ENCODE data around the gene ZNF76. TPM values are rescaled to one million over a fixed set of nuclear protein-coding genes. Genes with fewer than 3 reads are reported as not detected.

ZNF76 gene
- 35.3 TPM for total RNA-seq
- long read RNA-seq, transcript ZNF76-202 (13 exons, 2,447 nt) = minor isoform, 17 of 131 reads
- long read RNA-seq, transcript ZNF76-203 (14 exons, 2,716 nt) = major isoform, 32 of 131 reads
- long read RNA-seq, partial matches to known transcripts = 41 of 131 reads
- long read RNA-seq, other reads (novel, unspliced or antisense) = 41 of 131 reads

DNA sequence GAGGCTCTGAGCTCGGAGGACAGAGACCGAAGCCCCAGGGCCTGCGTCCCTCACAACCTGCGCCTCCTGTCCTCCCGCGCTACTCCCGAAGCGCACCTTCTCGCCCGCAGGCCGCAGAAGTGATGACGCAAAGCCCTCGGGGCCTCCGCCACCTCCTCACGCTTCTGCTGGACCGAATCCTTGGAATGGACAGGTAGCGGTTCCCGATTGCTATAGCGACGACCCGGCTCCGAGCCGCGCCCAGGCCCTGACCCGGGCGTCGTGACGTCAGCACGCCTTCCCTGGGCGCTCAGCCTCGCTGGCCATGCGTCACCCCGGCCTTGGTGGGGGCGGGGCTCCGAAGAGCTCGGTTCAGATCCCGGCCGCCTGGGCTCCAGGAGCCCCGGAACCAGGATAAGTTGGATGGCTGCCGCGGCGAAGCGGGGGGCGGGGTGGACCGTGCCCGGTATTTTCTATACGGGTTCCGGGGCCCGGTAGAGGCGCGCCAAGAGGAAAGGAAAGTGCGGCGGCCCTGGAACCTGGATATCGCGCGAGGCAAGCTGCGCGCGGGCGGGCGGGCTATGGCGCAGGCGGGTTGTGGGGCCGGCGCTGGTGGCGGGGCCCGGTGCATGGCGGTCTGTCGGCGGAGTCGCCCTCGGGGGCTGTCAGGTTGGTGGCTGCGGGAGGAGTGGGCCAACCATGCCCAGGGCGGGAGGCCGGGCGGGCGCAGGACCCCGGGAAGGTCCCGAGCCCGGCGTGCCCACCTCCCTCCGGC is at the start of gene ZNF76:
TSS of gene ZNF76 (plus strand) at position 542 of the 754 bp plus-strand sequence. CDS start 21,417 bp downstream, outside the sequence.
- ATAC-seq (ENCODE audit: poor library complexity) = peak; percentile 93
- intact Hi-C loops (cut with DNase I) = no loop called here

GRCh38 chr6:35213298-35213791 is 46.2 kb upstream of the ZNF76 start:
- ATAC-seq (ENCODE audit: poor library complexity) (no peak), DNase-seq (no peak)
- intact Hi-C loops (cut with DNase I) = no loop called here

More for the DNA sequence above, at the start of gene ZNF76:
- peak; percentile 99 for DNase-seq

GRCh38 chr6:35213824-35214756 is 45.4 kb upstream of the ZNF76 start, which contains the start of gene SCUBE3:
SCUBE3 (plus strand) TSS chr6:35213956; CDS start chr6:35214419, 463 bp downstream.
- ATAC-seq (ENCODE audit: poor library complexity) = peak; percentile 48
- intact Hi-C loops (cut with DNase I) = no loop called here
- DNase-seq = no peak

DNA sequence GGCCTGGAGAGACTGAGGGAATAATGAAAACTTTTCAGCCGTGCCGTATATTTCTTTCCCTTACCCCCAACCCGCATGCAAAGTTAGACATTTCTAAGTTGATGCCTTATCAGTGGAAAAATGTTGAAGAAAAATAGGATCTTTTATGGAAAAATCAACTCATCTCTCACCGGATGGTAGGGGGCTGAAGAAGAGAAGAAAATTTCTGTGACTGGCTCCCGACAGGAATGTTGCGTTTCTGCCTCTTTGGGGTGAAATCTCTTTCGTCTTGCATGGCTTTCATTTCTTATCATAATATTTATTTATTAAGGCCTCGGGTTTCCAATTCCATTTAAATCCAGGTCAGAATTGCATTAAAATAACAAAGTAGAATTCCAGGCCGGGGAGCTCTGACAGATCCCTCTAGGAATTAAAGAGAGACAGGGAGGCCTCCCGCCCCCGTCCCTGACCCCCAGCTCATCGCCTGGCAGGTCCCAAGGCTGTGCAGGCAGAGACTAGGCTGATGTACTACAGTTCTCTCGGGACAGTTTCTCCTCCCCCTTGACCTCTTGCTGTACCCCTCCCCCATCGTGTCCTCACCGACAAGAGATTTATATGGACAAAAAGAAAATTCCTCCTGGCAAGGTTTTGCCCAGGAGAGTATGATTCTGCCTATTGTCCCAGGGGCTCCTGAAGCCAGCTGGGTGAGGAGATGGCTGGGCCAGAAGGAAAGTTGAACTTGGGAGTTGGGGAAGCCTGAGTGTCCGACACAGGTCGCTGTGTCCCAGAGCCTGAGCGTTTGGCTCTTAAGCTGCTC is 44.5 kb upstream of the ZNF76 start:
- no peak for DNase-seq
- intact Hi-C loops (cut with DNase I) = no loop called here
- peak; percentile 48 for ATAC-seq (ENCODE audit: poor library complexity)

DNA sequence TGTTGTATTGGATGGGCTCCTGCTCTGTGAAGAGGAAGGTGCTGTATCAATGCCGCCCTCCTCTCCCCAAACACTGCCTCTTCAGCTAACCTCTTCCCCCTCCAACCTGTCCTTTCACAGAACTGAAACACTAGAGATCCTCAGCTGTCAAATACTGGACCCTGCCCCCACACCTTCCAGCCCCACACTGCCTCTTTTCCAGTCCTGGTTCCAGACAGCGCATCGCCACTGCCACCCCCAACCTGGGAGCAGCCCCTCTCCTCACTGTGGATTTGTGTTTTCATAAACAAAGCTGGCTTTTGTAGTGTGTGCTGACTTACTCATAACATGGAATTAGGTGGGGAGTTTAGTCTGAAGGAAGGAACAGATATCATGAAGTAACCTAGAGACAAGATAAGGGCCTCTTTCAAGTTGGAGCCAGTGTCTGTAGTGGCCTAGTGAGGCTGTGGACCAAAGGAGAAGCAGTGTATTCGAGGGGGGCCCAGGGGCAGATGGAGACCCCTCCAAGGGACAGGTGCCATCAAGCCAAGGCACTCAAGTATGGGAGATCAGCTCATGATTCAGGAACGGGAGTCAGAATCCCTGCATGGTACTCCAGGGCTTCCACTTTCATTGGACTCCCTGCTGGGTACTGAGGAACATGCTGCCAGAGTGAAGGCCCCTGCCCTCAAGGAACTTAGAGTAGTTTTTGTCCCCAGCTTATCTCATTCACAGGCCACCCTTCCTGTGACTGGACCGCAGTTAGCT is 43.7 kb upstream of the ZNF76 start:
- ATAC-seq (ENCODE audit: poor library complexity) (no peak), DNase-seq (no peak)
- intact Hi-C loops (cut with DNase I) = no loop called here

- DNase-seq = no peak
- no peak for ATAC-seq (ENCODE audit: poor library complexity)
- intact Hi-C loops (cut with DNase I) = no loop called here
These were observed 43.2 kb upstream of the ZNF76 start for GRCh38 chr6:35216412-35216732.

DNA sequence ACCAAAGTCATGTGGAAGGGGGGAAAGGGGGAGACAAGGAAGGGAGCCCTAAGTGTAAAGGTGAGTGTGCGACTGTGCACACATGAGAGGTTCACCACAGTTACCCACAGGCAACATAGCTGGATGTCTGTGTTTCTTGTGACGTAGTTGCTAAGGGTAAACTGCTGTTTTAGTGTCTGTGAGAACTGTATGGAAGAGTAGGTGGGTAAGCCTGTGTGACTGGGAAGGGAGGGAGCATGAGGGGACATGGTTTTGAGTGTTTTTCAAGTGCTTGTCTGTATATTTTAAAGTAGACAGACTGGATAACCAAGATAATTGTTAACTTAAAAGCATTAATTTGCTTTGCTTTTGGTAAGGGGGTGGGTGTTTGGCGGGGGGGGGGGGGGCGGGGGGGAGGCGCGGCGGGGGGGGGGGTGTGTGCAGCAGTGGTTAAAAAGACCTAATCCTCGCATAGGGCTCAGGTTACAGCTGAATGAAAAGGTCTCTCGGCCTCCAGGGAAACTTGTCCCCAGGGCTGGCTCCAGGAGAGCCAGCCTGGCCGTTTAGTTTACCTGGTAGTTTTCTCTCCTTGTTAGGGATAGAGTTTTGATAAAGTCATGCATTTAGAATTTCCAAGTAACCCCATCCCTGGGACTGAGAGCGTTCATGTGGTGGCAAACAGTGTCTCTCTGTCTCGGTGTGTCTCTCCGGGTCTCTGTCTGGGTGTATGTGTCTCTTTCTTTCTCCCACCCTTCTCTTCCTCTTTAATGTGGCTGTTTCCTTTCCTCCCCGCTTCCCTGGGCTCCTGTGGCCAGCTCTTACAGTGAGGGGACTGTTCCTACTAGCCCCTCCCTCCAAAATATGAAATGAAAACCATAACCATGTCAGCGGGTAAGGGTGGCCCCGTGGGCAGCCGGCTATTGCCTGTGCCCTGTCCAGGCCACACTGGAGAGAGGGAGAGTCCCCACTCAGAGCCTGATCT is 42.4 kb upstream of the ZNF76 start:
- no peak for ATAC-seq (ENCODE audit: poor library complexity)
- no peak for DNase-seq
- intact Hi-C loops (cut with DNase I) = no loop called here

- ATAC-seq (ENCODE audit: poor library complexity) (no peak), DNase-seq (no peak)
- intact Hi-C loops (cut with DNase I) = no loop called here
These were observed 41.5 kb upstream of the ZNF76 start for GRCh38 chr6:35218021-35218420.

GRCh38 chr6:35218456-35218855 is 41.1 kb upstream of the ZNF76 start:
- DNase-seq = no peak
- no peak for ATAC-seq (ENCODE audit: poor library complexity)
- intact Hi-C loops (cut with DNase I) = no loop called here

DNA sequence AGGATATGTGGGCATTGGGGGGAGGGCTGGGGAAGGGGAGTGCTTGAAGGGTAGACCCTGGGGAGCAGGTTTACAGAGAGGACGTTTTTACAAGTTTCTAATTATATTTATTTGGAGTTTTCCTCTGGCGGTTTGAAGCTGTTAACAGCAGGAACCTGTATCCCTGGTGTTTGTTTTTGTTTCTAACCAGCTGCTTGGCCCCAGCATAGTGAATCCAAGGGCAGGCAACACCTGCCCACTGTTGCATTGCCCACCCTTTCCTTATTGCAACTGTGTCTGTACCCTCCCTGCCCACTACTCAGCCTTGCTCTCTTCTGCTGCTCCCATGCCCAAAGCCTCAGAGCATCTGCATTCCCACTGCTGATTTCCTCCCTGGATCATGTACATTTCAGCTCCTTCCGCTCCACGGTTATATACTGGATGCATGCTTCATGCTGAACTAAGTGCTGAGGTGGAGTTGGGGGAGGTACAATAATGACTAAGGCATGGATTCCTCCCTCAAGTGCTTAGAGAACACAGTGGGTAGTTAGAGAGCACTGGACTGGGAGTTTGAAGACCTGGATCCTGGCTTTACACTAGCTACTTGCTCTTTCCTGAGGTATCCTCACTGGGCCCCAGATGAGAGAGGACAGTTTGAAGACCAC is 39.7 kb upstream of the ZNF76 start:
- DNase-seq (no peak), ATAC-seq (ENCODE audit: poor library complexity) (peak; percentile 2)
- intact Hi-C loops (cut with DNase I) = no loop called here

DNA sequence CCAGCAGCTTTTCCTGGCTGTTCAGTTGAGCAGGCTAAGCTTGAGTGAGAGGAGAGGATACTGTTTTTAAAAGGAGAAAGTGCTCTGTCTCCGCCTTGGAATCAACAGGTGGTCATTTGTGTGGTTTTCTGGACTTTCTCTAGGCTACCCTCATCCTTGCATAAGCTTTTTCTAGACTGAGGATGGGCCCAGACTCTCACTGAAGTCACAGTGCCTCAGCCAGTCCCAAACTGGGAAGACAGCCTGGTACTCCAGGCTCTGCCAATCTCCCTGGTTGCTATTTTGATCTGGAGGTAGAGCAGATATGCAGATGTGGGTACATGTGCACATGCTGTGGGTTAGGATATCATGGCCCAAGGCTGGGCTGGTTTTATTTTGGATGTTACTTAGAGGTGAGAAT is 38.8 kb upstream of the ZNF76 start:
- intact Hi-C loops (cut with DNase I) = no loop called here
- ATAC-seq (ENCODE audit: poor library complexity) = peak; percentile 80
- no peak for DNase-seq

DNA sequence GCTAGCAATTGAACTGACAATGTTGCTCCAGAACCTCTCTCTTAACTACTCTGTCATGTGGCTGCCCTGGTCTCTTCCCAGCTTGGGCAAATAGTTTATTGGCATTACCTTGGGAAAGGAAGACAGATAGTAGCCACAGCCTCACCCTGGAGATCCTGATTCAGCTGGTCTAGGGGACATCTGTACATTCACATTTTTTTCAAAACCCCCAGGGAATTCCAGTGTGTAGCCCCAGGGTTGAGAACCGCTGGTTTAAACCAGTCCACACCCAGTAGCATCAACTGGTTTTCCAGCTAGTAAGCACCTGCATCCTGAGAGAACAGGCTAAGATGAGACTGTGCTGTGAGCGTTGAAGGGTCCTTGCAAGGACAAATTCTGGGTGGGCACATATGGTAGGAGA is 36.1 kb upstream of the ZNF76 start:
- DNase-seq (no peak), ATAC-seq (ENCODE audit: poor library complexity) (no peak)
- intact Hi-C loops (cut with DNase I) = no loop called here

DNA sequence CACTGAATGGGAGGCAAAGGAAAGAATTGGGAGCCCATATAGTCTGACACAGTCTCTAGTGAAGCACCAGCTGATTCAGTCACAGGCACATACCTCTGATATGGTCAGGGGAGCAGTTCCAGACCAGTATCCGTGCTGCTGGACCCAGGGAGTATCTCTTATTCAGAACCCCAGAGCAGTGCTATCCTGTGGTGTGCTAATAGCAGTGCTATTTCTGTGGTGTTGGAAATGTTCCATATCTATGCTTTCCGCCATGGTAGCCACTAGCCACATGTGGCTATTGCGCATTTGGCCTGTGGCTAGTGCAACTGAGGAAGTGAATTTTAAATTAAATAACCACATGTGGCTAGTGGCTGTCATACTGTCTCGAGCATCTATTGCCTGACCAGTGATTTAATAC is 34.8 kb upstream of the ZNF76 start:
- peak; percentile 32 for ATAC-seq (ENCODE audit: poor library complexity)
- intact Hi-C loops (cut with DNase I) = no loop called here
- no peak for DNase-seq

DNA sequence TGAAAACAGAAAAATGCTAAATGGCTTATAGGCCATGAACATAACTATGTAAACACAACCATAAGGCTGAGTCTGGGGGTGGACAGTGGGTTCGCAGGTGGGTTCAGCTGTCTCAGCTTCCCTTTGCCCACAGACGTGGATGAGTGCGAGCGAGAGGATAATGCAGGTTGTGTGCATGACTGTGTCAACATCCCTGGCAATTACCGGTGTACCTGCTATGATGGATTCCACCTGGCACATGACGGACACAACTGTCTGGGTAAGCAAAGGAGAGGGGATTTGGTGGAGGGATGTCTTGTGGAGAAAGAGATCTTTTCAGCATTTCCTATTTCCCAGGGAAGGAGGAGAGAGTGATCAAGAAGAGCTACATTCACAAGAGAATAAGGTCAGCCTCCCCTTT is 31.1 kb upstream of the ZNF76 start:
- ATAC-seq (ENCODE audit: poor library complexity) (no peak), DNase-seq (no peak)
- intact Hi-C loops (cut with DNase I) = no loop called here

DNA sequence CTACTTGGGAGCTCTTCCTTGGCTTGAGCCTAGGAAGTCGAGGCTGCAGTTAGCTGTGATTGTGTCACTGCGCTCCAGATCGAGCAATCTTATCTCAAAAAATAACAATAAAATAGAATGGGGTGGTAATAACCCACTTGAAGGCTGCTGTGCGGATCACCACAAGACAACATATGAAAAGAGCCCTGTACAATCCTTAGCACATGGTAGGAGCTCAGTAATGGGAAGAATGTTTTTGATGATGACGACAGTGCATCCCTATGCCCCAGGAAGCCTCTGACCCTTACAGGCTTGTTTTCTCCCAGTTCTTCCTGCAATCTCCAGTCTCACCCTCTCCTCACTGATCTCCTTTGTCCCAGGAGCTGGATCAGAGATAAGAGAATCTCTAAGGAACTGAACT is 30.2 kb upstream of the ZNF76 start:
- no peak for DNase-seq
- ATAC-seq (ENCODE audit: poor library complexity) = no peak
- intact Hi-C loops (cut with DNase I) = no loop called here

DNA sequence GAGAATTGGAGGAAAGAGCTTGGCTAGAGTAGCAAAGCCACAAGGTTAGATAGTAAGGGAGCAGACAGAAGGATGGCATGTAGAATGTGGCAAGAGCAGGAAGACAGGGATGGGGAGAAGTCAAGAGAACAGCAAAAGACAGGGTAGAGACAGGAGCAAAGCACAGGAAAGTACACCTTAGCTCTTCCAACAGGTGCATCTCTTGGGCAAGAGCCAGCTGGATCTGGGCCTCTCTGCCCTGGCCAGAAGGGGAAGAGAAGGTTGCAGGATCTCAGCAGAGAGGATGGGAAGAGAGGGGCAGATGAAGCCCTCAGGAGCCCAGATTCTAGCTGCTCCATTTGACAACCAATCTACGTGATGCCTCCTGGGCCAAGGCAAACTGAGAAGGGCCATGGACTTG is 29.0 kb upstream of the ZNF76 start:
- DNase-seq (no peak), ATAC-seq (ENCODE audit: poor library complexity) (no peak)
- intact Hi-C loops (cut with DNase I) = no loop called here
